ENCODE data around the gene MYO3B.

The MYO3B gene, protein sequence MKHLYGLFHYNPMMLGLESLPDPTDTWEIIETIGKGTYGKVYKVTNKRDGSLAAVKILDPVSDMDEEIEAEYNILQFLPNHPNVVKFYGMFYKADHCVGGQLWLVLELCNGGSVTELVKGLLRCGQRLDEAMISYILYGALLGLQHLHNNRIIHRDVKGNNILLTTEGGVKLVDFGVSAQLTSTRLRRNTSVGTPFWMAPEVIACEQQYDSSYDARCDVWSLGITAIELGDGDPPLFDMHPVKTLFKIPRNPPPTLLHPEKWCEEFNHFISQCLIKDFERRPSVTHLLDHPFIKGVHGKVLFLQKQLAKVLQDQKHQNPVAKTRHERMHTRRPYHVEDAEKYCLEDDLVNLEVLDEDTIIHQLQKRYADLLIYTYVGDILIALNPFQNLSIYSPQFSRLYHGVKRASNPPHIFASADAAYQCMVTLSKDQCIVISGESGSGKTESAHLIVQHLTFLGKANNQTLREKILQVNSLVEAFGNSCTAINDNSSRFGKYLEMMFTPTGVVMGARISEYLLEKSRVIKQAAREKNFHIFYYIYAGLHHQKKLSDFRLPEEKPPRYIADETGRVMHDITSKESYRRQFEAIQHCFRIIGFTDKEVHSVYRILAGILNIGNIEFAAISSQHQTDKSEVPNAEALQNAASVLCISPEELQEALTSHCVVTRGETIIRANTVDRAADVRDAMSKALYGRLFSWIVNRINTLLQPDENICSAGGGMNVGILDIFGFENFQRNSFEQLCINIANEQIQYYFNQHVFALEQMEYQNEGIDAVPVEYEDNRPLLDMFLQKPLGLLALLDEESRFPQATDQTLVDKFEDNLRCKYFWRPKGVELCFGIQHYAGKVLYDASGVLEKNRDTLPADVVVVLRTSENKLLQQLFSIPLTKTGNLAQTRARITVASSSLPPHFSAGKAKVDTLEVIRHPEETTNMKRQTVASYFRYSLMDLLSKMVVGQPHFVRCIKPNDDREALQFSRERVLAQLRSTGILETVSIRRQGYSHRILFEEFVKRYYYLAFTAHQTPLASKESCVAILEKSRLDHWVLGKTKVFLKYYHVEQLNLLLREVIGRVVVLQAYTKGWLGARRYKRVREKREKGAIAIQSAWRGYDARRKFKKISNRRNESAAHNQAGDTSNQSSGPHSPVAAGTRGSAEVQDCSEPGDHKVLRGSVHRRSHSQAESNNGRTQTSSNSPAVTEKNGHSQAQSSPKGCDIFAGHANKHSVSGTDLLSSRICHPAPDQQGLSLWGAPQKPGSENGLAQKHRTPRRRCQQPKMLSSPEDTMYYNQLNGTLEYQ (N-terminal part only)

DNA sequence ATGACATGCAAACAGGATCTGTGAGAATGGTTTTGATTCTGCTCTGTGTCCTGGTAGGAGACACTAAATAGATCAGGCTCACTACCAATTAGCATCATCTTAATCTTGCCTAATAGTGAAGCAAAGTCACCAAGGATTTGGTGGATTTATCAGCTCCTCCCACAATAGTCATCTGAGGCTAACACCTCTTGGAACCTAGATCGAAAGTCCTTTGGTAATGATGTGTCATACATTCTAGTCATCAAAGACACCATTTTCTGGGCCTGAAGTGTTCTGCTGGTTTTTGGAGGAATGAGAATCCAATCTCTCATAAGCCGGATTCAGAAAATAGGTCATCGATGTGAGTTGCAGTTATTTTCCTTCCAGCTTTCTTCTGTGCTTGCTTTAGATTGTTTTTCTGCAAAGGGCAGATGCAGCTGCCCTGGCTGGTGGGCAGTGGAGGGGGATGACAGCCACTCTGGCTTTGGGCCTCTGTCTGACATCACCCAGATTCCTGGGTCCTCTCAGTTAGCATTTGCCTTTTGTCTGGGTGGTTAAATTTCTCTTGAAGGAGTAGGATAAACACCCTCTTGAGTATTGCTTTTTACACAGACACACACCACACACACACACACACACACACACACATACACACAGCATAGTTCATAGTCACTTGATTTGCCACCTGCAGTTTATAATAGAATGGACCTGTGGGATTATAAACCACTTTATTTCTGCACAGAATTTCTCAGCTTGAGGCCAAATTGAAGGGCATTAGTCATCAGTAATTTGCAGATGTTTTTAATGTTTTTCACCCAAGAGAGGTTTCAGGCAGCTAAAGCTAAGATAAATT lies at the start of gene MYO3B:
TSS of gene MYO3B (plus strand) at position 198 of the 832 bp plus-strand sequence. CDS start at position 339, 141 bp downstream.
- Histone ChIP-seq H3K4me1 (ENCODE audit: control insufficient read depth, insufficient read depth, low read length) (peaks cover 4% of the 10 kb centered on the region; the same call in 1 of the 2 replicates), H3K9me3 (ENCODE audit: control insufficient read depth, insufficient read depth, low read depth, low read length) (no peaks in the 10 kb centered on the region), H3K27ac (ENCODE audit: extremely low read depth, low read depth, low read length) (no peak within 1 kb of the TSS), H3K4me3 (ENCODE audit: low read depth, low read length) (no peak within 1 kb of the TSS), H3K36me3 (ENCODE audit: control insufficient read depth in 2 of 2, insufficient read depth in 1 of 2, low read length in 2 of 2) (no peaks in the 10 kb centered on the region)
- POLR2A ChIA-PET = no interaction called here
- CTCF ChIA-PET = no interaction called here
- TF ChIP-seq, protein P1, sequence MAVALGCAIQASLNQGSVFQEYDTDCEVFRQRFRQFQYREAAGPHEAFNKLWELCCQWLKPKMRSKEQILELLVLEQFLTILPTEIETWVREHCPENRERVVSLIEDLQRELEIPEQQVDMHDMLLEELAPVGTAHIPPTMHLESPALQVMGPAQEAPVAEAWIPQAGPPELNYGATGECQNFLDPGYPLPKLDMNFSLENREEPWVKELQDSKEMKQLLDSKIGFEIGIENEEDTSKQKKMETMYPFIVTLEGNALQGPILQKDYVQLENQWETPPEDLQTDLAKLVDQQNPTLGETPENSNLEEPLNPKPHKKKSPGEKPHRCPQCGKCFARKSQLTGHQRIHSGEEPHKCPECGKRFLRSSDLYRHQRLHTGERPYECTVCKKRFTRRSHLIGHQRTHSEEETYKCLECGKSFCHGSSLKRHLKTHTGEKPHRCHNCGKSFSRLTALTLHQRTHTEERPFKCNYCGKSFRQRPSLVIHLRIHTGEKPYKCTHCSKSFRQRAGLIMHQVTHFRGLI (tag by site-specific recombination; IDR thresholded peaks at IDR 0.05) = no peak
- TF ChIP-seq, protein P2, sequence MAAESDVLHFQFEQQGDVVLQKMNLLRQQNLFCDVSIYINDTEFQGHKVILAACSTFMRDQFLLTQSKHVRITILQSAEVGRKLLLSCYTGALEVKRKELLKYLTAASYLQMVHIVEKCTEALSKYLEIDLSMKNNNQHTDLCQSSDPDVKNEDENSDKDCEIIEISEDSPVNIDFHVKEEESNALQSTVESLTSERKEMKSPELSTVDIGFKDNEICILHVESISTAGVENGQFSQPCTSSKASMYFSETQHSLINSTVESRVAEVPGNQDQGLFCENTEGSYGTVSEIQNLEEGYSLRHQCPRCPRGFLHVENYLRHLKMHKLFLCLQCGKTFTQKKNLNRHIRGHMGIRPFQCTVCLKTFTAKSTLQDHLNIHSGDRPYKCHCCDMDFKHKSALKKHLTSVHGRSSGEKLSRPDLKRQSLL (tag by site-specific recombination; IDR thresholded peaks at IDR 0.05) = no peak
- TF ChIP-seq ZNF433 (tag by site-specific recombination; IDR thresholded peaks at IDR 0.05; ENCODE audit: low read depth) (no peak), ZBTB20 (tag by site-specific recombination; IDR thresholded peaks at IDR 0.05) (peak; percentile 48), ZIC2 (tag by site-specific recombination; IDR thresholded peaks at IDR 0.05) (peak; percentile 27; the same call in 1 of the 2 replicates), YY1 (tag by site-specific recombination; IDR thresholded peaks at IDR 0.05) (no peak), ZBTB17 (tag by site-specific recombination; IDR thresholded peaks at IDR 0.05) (no peak), ZFP37 (tag by site-specific recombination; IDR thresholded peaks at IDR 0.05) (no peak), SP3 (tag by site-specific recombination; IDR thresholded peaks at IDR 0.05) (no peak), GLIS1 (tag by site-specific recombination; IDR thresholded peaks at IDR 0.05) (peak; percentile 49), TCF7L2 (IDR thresholded peaks at IDR 0.05; ENCODE audit: borderline replicate concordance, low read depth, low read length) (no peak), ZNF335 (tag by site-specific recombination; conservative IDR thresholded peaks at IDR 0.05) (0 out of 2 replicates have a peak, but pooled peaks have one; percentile 36), SCRT2 (tag by site-specific recombination; IDR thresholded peaks at IDR 0.05) (no peak), ZBTB7A (tag by site-specific recombination; IDR thresholded peaks at IDR 0.05; ENCODE audit: low read depth) (no peak), YY2 (tag by site-specific recombination; IDR thresholded peaks at IDR 0.05) (no peak)
- TF ChIP-seq, protein P3, sequence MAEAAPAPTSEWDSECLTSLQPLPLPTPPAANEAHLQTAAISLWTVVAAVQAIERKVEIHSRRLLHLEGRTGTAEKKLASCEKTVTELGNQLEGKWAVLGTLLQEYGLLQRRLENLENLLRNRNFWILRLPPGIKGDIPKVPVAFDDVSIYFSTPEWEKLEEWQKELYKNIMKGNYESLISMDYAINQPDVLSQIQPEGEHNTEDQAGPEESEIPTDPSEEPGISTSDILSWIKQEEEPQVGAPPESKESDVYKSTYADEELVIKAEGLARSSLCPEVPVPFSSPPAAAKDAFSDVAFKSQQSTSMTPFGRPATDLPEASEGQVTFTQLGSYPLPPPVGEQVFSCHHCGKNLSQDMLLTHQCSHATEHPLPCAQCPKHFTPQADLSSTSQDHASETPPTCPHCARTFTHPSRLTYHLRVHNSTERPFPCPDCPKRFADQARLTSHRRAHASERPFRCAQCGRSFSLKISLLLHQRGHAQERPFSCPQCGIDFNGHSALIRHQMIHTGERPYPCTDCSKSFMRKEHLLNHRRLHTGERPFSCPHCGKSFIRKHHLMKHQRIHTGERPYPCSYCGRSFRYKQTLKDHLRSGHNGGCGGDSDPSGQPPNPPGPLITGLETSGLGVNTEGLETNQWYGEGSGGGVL (tag by site-specific recombination; IDR thresholded peaks at IDR 0.05) = peak; percentile 35; the same call in 1 of the 2 replicates
- TF ChIP-seq, protein P4, sequence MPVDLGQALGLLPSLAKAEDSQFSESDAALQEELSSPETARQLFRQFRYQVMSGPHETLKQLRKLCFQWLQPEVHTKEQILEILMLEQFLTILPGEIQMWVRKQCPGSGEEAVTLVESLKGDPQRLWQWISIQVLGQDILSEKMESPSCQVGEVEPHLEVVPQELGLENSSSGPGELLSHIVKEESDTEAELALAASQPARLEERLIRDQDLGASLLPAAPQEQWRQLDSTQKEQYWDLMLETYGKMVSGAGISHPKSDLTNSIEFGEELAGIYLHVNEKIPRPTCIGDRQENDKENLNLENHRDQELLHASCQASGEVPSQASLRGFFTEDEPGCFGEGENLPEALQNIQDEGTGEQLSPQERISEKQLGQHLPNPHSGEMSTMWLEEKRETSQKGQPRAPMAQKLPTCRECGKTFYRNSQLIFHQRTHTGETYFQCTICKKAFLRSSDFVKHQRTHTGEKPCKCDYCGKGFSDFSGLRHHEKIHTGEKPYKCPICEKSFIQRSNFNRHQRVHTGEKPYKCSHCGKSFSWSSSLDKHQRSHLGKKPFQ (tag by site-specific recombination; IDR thresholded peaks at IDR 0.05) = no peak
- TF ChIP-seq, protein P5, sequence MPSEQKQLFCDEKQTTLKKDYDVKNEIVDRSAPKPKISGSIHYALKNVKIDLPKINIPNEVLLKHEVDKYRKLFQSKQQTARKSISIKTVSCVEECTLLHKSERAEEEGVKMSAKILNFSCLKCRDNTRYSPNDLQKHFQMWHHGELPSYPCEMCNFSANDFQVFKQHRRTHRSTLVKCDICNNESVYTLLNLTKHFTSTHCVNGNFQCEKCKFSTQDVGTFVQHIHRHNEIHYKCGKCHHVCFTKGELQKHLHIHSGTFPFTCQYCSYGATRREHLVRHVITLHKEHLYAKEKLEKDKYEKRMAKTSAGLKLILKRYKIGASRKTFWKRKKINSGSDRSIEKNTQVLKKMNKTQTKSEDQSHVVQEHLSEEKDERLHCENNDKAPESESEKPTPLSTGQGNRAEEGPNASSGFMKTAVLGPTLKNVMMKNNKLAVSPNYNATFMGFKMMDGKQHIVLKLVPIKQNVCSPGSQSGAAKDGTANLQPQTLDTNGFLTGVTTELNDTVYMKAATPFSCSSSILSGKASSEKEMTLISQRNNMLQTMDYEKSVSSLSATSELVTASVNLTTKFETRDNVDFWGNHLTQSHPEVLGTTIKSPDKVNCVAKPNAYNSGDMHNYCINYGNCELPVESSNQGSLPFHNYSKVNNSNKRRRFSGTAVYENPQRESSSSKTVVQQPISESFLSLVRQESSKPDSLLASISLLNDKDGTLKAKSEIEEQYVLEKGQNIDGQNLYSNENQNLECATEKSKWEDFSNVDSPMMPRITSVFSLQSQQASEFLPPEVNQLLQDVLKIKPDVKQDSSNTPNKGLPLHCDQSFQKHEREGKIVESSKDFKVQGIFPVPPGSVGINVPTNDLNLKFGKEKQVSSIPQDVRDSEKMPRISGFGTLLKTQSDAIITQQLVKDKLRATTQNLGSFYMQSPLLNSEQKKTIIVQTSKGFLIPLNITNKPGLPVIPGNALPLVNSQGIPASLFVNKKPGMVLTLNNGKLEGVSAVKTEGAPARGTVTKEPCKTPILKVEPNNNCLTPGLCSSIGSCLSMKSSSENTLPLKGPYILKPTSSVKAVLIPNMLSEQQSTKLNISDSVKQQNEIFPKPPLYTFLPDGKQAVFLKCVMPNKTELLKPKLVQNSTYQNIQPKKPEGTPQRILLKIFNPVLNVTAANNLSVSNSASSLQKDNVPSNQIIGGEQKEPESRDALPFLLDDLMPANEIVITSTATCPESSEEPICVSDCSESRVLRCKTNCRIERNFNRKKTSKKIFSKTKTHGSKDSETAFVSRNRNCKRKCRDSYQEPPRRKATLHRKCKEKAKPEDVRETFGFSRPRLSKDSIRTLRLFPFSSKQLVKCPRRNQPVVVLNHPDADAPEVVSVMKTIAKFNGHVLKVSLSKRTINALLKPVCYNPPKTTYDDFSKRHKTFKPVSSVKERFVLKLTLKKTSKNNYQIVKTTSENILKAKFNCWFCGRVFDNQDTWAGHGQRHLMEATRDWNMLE (tag by site-specific recombination; conservative IDR thresholded peaks at IDR 0.05; ENCODE audit: low read depth) = no peak

Measured in HEK293 (cell line).